Measurements from ENCODE around the gene CLDN15.
A peak's percentile ranks its signal among the peaks of the same experiment; 100 is the strongest.

Gene CLDN15

GRCh38 chr7:101240226-101241014, 2.8 kb upstream of the CLDN15 start:
- Histone ChIP-seq H3K4me3 (ENCODE audit: low read depth, low read length) (no peak overlapping the region), H3K27me3 (ENCODE audit: insufficient read depth, low read depth, severe bottlenecking) (no peaks in the 10 kb centered on the region), H3K36me3 (peaks cover 35% of the 10 kb centered on the region), H3K27ac (peak overlapping the region; percentile 84), H3K9me3 (ENCODE audit: severe bottlenecking) (no peaks in the 10 kb centered on the region)
- no peak for TF ChIP-seq CTCF (IDR thresholded peaks at IDR 0.05; ENCODE audit: low read depth, low read length)
- DNase-seq: peak; percentile 66

- TF ChIP-seq CTCF (IDR thresholded peaks at IDR 0.05; ENCODE audit: low read depth, low read length): no peak
- Histone ChIP-seq H3K9me3 (ENCODE audit: severe bottlenecking) (no peaks in the 10 kb centered on the region), H3K4me3 (ENCODE audit: low read depth, low read length) (no peak overlapping the region), H3K27ac (peak overlapping the region; percentile 84), H3K36me3 (peaks cover 38% of the 10 kb centered on the region), H3K27me3 (ENCODE audit: insufficient read depth, low read depth, severe bottlenecking) (no peaks in the 10 kb centered on the region)
- DNase-seq: no peak
Observed at GRCh38 chr7:101239951-101240220, 2.3 kb upstream of the CLDN15 start.

- H3K9me3 ChIP-seq (ENCODE audit: severe bottlenecking): no peaks in the 10 kb centered on the region
- H3K27ac ChIP-seq: peak overlapping the region; percentile 84
- no peaks in the 10 kb centered on the region for H3K27me3 ChIP-seq (ENCODE audit: insufficient read depth, low read depth, severe bottlenecking)
- DNase-seq: no peak
- no peak overlapping the region for H3K4me3 ChIP-seq (ENCODE audit: low read depth, low read length)
- peaks cover 38% of the 10 kb centered on the region for H3K36me3 ChIP-seq
- TF ChIP-seq CTCF (IDR thresholded peaks at IDR 0.05; ENCODE audit: low read depth, low read length): no peak
Observed at GRCh38 chr7:101239191-101239950, 1.8 kb upstream of the CLDN15 start.

- Histone ChIP-seq H3K27ac (peak overlapping the region; percentile 84), H3K27me3 (ENCODE audit: insufficient read depth, low read depth, severe bottlenecking) (no peaks in the 10 kb centered on the region), H3K9me3 (ENCODE audit: severe bottlenecking) (no peaks in the 10 kb centered on the region), H3K4me3 (ENCODE audit: low read depth, low read length) (peak overlapping the region; percentile 12), H3K36me3 (peaks cover 36% of the 10 kb centered on the region)
- TF ChIP-seq CTCF (IDR thresholded peaks at IDR 0.05; ENCODE audit: low read depth, low read length): no peak
- DNase-seq: peak; percentile 87
Observed at GRCh38 chr7:101238226-101239182, 902 bp upstream of the CLDN15 start.

GRCh38 chr7:101236292-101236835, 1.2 kb downstream of the CLDN15 start:
- no peak for TF ChIP-seq CTCF (IDR thresholded peaks at IDR 0.05; ENCODE audit: low read depth, low read length)
- Histone ChIP-seq H3K36me3 (peaks cover 39% of the 10 kb centered on the region), H3K9me3 (ENCODE audit: severe bottlenecking) (no peaks in the 10 kb centered on the region), H3K27ac (peak overlapping the region; percentile 84), H3K27me3 (ENCODE audit: insufficient read depth, low read depth, severe bottlenecking) (no peaks in the 10 kb centered on the region), H3K4me3 (ENCODE audit: low read depth, low read length) (no peak overlapping the region)
- DNase-seq: no peak

Data from WERI-Rb-1 (cell line).